GM23248 (cell line): Measurements from ENCODE around the gene CACNA1B. TPM values are rescaled to one million over a fixed set of nuclear protein-coding genes. Genes with fewer than 3 reads are reported as not detected.

Experiments
- DNase-seq: peaks from one replicate; pipeline ENCODE4 v3.0.0-alpha.2; 2015
- H2AFZ ChIP-seq: fragments of 200-600 bp; sonication (generic); 2 replicates; pipeline ENCODE4 v1.6.1; 2016; ENCODE audit warnings: antibody characterized with exemption
- H3F3A ChIP-seq: fragments of 200-600 bp; sonication (generic); 2 replicates; pipeline ENCODE4 v1.6.1; 2016; ENCODE audit warnings: mild to moderate bottlenecking, antibody characterized with exemption, mixed run types; ENCODE audit not compliant: insufficient read depth
- H3K27ac ChIP-seq: fragments of 200-600 bp; sonication (generic); 2 replicates; pipeline ENCODE4 v1.5.1; 2016; ENCODE audit warnings: mild to moderate bottlenecking
- H3K27me3 ChIP-seq: fragments of 200-600 bp; sonication (generic); replicated peaks from 2 replicates; pipeline ENCODE4 v1.6.1; 2016; ENCODE audit warnings: mild to moderate bottlenecking; ENCODE audit not compliant: insufficient read depth
- H3K36me3 ChIP-seq: fragments of 200-600 bp; sonication (generic); 2 replicates; pipeline ENCODE4 v1.6.1; 2016; ENCODE audit warnings: low read depth, mild to moderate bottlenecking
- H3K4me1 ChIP-seq: fragments of 200-600 bp; sonication (generic); 2 replicates; pipeline ENCODE4 v1.6.1; 2016; ENCODE audit warnings: mild to moderate bottlenecking; ENCODE audit not compliant: insufficient read depth
- H3K4me2 ChIP-seq: fragments of 200-600 bp; sonication (generic); one replicate; pipeline ENCODE4 v1.6.1; 2016; ENCODE audit warnings: mild to moderate bottlenecking; ENCODE audit not compliant: unreplicated experiment
- H3K4me3 ChIP-seq: fragments of 200-600 bp; sonication (generic); 2 replicates; pipeline ENCODE4 v1.5.1; 2016; ENCODE audit warnings: mild to moderate bottlenecking
- H3K79me2 ChIP-seq: fragments of 200-600 bp; sonication (generic); 2 replicates; pipeline ENCODE4 v1.6.1; 2016; ENCODE audit warnings: mild to moderate bottlenecking; ENCODE audit not compliant: insufficient read depth
- H3K9ac ChIP-seq: fragments of 200-600 bp; sonication (generic); 2 replicates; pipeline ENCODE4 v1.6.1; 2016; ENCODE audit warnings: mild to moderate bottlenecking
- H3K9me2 ChIP-seq: fragments of 200-600 bp; sonication (generic); 2 replicates; pipeline ENCODE4 v1.6.1; 2016; ENCODE audit warnings: mixed run types, mild to moderate bottlenecking, moderate library complexity; ENCODE audit not compliant: insufficient read depth
- H3K9me3 ChIP-seq: fragments of 200-600 bp; sonication (generic); one replicate; pipeline ENCODE4 v1.6.1; 2017; ENCODE audit warnings: low read depth
- H4K20me1 ChIP-seq: fragments of 200-600 bp; sonication (generic); 2 replicates; pipeline ENCODE4 v1.6.0; 2016; ENCODE audit not compliant: insufficient read depth
- EZH2 ChIP-seq: fragments of 200-600 bp; sonication (generic); IDR thresholded peaks from 2 replicates; pipeline ENCODE4 v1.6.1; 2018; ENCODE audit warnings: antibody characterized with exemption, mild to moderate bottlenecking; ENCODE audit not compliant: insufficient read depth, poor library complexity, severe bottlenecking
- EZH2phosphoT487 ChIP-seq: fragments of 200-600 bp; sonication (generic); IDR thresholded peaks from 2 replicates; pipeline ENCODE4 v1.6.1; 2018; ENCODE audit warnings: antibody characterized with exemption, moderate library complexity, mild to moderate bottlenecking, low read depth; ENCODE audit not compliant: insufficient read depth
- WGBS, 2 experiments: methylation state at CpG; one replicate each; pipeline ENCODE4 v1.1.6; 2015 to 2017; ENCODE audit warnings: low lambda C conversion rate in 2 of 2, low coverage in 1 of 2; ENCODE audit errors: missing lambda C conversion rate in 2 of 2; 5-methylcytosine and 5-hydroxymethylcytosine counted together
- in situ Hi-C: fragments of 300-500 bp; cut with MboI; formaldehyde crosslinking; loops from 2 replicates; pipeline ENCODE4 v1.15.0; 2020
- polyA plus RNA-seq: library from polyadenylated mRNA; unstranded; fragments of >200 nt; fragmentation: Nextera tagmentation; extraction: Ambion mirVana; gene quantifications from 2 replicates; pipeline ENCODE4 v1.2.1, GENCODE V29; 2016
- total RNA-seq: library from RNA; depleted of rRNA; stranded (reverse); fragments of >200 nt; shearing (Covaris generic); gene quantifications from 2 replicates; pipeline ENCODE4 v1.2.3, GENCODE V29; 2014

CACNA1B gene
- total and polyA plus RNA-seq, 2 experiments from 2014 or later = not detected

DNA sequence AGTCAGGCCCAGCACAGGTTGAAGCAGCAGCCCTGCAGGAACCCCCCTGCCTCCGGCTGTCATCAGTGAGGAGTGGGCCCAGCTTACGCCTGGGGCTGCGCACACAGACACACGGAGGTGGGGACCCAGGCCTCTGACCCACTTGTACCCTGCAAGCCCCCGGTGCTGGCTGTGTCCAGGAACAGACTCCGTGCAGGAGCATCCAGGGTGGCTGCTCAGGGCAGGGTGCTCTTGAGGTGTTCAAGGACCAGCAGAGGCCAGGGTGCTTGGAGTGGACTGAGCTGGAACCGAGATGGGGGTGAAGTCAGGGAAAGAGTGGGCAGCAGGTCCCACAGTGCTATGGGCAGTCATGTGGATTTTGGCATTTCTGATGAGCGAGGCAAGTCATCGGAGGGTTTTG is 199.5 kb downstream of the CACNA1B start:
- in situ Hi-C loops = no loop called here
- Histone ChIP-seq H3K27ac (no peak overlapping the region), H3F3A (no peaks in the 10 kb centered on the region), H4K20me1 (no peaks in the 10 kb centered on the region), H3K27me3 (no peaks in the 10 kb centered on the region), H3K4me3 (no peak overlapping the region), H3K9ac (no peak overlapping the region), H3K4me1 (no peaks in the 10 kb centered on the region), H3K79me2 (no peaks in the 10 kb centered on the region), H3K36me3 (no peaks in the 10 kb centered on the region), H3K4me2 (no peak overlapping the region), H3K9me2 (no peaks in the 10 kb centered on the region), H2AFZ (no peak overlapping the region), H3K9me3 (no peaks in the 10 kb centered on the region)
- TF ChIP-seq EZH2 = no peak
- no peak for TF ChIP-seq EZH2phosphoT487
- 37 to 46% methylated on average over 9 of the region's 9 CpGs for WGBS, 2 experiments
- DNase-seq = no peak

DNA sequence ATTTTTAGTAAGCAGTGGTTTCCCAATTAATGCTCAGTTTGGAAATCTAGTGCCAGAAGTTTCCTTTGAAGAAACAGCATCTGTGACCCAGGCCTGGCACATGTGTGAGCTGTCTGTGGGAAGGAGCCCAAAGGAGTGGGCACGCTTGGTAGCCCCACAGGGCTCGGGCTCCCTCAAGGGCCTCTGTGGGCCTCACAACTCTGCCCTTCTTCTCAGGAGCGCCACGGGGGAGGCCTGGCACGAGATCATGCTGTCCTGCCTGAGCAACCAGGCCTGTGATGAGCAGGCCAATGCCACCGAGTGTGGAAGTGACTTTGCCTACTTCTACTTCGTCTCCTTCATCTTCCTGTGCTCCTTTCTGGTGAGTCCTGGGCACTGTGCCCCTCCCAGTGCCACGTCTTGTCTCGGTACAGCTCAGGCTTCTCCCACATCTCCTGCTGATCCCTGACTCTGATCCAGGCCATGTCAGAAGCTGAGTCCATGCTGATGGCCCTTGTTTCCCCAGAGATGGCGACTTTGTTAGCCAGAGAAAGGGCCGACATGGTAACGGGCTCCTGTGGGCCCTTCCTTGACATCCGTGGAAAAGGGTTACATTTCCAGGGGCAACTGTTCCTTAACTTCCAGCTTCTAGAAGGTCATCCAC is 200.4 kb downstream of the CACNA1B start:
- Histone ChIP-seq H3K9me3 (no peaks in the 10 kb centered on the region), H3K36me3 (no peaks in the 10 kb centered on the region), H3K4me1 (no peaks in the 10 kb centered on the region), H3K79me2 (no peaks in the 10 kb centered on the region), H4K20me1 (no peaks in the 10 kb centered on the region), H3K9ac (no peak overlapping the region), H3K27me3 (no peaks in the 10 kb centered on the region), H3K4me2 (no peak overlapping the region), H3K4me3 (no peak overlapping the region), H3K27ac (no peak overlapping the region), H3K9me2 (no peaks in the 10 kb centered on the region), H3F3A (no peaks in the 10 kb centered on the region), H2AFZ (no peak overlapping the region)
- 19 to 24% methylated on average over 13 of the region's 13 CpGs for WGBS, 2 experiments
- TF ChIP-seq EZH2 = no peak
- TF ChIP-seq EZH2phosphoT487 = no peak
- in situ Hi-C loops = no loop called here
- no peak for DNase-seq

DNA sequence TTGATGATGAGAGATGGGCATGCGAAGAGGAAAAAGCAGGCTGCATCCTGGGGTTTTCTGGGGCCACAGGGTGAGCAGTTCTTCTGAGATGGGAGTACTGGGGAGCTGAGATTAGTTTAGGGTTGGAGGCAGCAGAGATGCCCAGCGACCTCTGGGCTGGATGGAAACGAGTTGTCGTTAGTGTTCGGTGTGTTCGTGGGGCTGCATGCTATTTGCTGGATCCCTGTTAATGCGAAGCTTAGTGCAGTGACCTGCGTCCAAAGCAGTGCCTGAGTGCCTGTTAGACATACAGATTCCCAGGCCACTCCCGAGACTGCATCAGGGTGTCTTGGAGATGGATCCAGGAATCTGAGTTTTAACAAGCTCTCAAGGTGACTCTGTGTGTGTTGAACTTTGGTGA is 201.3 kb downstream of the CACNA1B start:
- in situ Hi-C loops = no loop called here
- WGBS, 2 experiments = 54 to 64% methylated on average over 9 of the region's 9 CpGs
- no peaks in the 10 kb centered on the region for H4K20me1 ChIP-seq
- no peaks in the 10 kb centered on the region for H3K9me3 ChIP-seq
- H3K36me3 ChIP-seq = no peaks in the 10 kb centered on the region
- H3K4me2 ChIP-seq = no peak overlapping the region
- H3K27me3 ChIP-seq = no peaks in the 10 kb centered on the region
- no peak overlapping the region for H3K27ac ChIP-seq
- H3F3A ChIP-seq = no peaks in the 10 kb centered on the region
- no peaks in the 10 kb centered on the region for H3K4me1 ChIP-seq
- DNase-seq = no peak
- H3K79me2 ChIP-seq = no peaks in the 10 kb centered on the region
- no peak overlapping the region for H3K9ac ChIP-seq
- TF ChIP-seq EZH2phosphoT487 (no peak), EZH2 (no peak)
- no peak overlapping the region for H2AFZ ChIP-seq
- no peak overlapping the region for H3K4me3 ChIP-seq
- no peaks in the 10 kb centered on the region for H3K9me2 ChIP-seq

DNA sequence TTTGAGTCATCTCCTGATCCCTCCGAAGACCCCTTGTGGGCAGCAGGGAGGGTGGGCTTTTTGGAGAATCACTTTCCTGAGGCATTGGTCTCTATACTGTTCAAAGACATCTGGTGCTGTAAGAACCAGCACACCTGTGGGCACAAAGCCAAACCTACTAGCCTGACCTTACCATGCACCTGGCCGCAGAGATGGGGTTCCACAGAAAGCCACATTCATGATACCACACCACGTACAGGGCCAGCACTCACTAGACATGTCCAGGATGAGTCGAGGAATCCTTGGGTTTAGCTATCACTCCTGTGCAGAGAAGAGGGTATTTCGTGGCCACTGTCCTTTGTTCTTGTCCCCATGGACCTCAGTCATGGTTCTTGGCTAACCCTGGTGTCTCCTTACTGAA is 203.4 kb downstream of the CACNA1B start:
- Histone ChIP-seq H3K9me3 (no peaks in the 10 kb centered on the region), H4K20me1 (no peaks in the 10 kb centered on the region), H3K36me3 (no peaks in the 10 kb centered on the region), H2AFZ (no peak overlapping the region), H3K4me2 (no peak overlapping the region), H3K4me1 (no peaks in the 10 kb centered on the region), H3K4me3 (no peak overlapping the region), H3F3A (no peaks in the 10 kb centered on the region), H3K27ac (no peak overlapping the region), H3K79me2 (no peaks in the 10 kb centered on the region), H3K9me2 (no peaks in the 10 kb centered on the region), H3K27me3 (no peaks in the 10 kb centered on the region), H3K9ac (no peak overlapping the region)
- WGBS, 2 experiments = 25 to 27% methylated on average over 5 of the region's 5 CpGs
- TF ChIP-seq EZH2 (no peak), EZH2phosphoT487 (no peak)
- no peak for DNase-seq
- in situ Hi-C loops = no loop called here
